ENCODE results near the gene AXL.

DNA sequence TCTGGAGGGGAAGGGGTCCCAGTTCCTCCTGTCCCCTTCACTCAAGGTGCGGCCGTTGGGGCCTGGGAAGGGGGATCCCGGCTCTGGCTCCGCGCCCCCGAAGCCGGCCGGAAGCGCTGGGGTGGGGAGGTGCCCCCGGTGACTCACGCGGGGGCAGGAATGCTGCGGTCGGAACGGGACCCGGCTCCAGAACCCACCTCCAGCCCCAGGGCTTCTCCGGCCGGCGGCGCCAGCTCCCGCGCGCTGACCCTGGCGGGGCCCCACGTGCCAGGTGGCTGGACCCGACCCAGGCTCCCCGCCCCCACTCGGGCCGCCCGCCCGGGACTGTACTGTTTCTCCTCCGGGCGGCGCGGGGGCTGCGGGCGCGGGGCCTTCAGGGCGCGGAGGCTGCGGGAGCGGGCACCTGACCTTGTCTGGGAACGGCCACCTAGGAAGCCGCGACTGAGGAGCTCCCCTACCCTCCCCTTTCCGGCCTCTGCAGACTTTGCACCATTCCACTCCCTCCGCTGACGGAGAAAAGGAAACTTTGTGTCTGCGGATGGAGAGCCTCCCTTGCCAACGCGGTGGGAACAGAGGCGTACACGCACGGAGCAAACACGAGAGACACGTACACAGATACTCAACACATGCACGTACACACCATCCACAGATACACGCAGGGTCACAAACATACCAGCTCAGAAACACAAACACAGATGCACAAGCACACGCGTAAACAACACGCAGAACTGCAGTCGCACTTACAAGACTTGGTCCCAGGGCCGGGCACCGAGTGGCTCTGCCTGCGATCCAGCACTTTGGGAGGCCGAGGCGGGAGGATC is 7.2 kb downstream of the AXL start:
- TF ChIP-seq PHF5A (CRISPR knock-in tag; IDR thresholded peaks at IDR 0.05; ENCODE audit: low read depth, unreplicated experiment) (no peak), YY1 (IDR thresholded peaks at IDR 0.05; ENCODE audit: insufficient read depth, insufficient replicate concordance, low read depth, low read length) (no peak), ZNF776 (CRISPR knock-in tag; IDR thresholded peaks at IDR 0.05) (no peak), SALL2 (CRISPR knock-in tag; IDR thresholded peaks at IDR 0.05) (no peak)
- TF ChIP-seq, protein P1, sequence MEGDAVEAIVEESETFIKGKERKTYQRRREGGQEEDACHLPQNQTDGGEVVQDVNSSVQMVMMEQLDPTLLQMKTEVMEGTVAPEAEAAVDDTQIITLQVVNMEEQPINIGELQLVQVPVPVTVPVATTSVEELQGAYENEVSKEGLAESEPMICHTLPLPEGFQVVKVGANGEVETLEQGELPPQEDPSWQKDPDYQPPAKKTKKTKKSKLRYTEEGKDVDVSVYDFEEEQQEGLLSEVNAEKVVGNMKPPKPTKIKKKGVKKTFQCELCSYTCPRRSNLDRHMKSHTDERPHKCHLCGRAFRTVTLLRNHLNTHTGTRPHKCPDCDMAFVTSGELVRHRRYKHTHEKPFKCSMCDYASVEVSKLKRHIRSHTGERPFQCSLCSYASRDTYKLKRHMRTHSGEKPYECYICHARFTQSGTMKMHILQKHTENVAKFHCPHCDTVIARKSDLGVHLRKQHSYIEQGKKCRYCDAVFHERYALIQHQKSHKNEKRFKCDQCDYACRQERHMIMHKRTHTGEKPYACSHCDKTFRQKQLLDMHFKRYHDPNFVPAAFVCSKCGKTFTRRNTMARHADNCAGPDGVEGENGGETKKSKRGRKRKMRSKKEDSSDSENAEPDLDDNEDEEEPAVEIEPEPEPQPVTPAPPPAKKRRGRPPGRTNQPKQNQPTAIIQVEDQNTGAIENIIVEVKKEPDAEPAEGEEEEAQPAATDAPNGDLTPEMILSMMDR (CRISPR knock-in tag; IDR thresholded peaks at IDR 0.05), result no peak
- TF ChIP-seq, protein P2, sequence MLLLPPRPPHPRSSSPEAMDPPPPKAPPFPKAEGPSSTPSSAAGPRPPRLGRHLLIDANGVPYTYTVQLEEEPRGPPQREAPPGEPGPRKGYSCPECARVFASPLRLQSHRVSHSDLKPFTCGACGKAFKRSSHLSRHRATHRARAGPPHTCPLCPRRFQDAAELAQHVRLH (CRISPR knock-in tag; IDR thresholded peaks at IDR 0.05; ENCODE audit: borderline replicate concordance, low read depth), result no peak
- TF ChIP-seq, protein P3, sequence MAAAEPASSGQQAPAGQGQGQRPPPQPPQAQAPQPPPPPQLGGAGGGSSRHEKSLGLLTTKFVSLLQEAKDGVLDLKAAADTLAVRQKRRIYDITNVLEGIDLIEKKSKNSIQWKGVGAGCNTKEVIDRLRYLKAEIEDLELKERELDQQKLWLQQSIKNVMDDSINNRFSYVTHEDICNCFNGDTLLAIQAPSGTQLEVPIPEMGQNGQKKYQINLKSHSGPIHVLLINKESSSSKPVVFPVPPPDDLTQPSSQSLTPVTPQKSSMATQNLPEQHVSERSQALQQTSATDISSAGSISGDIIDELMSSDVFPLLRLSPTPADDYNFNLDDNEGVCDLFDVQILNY (CRISPR knock-in tag; conservative IDR thresholded peaks at IDR 0.05), result no peak

All from HepG2 (cell line).